MV-4-11 (cell line): ENCODE measurements around the gene LSS.
"Not testable (repeated sequence)": the region's sequence is repeated elsewhere in the genome, so short reads cannot be mapped to it uniquely, and the experiment has no call there.

Experiments used
- DNase-seq: peaks from one replicate; lab custom pipeline; 2025; lab: John Stamatoyannopoulos, UW

LSS gene

DNA sequence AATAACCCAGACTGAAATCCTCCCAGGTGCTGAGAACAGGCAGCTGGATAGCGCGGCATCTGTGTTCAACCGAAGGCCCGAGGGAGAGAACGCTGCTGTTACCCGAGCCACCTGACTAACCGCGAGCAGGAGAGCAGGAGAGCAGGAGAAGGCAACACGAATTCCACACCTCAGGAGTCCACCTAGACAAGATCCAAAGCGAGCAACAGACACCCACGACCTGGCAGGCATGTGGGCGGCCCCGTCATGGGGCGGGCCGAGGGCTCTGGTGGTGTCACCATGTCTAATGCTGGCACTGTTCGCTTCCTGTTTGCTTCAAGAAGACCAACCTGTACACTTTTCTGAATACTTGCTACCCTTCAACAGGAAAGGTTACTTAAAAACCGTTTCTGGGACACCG lies 23.4 kb downstream of the LSS start:
- no peak for DNase-seq

DNA sequence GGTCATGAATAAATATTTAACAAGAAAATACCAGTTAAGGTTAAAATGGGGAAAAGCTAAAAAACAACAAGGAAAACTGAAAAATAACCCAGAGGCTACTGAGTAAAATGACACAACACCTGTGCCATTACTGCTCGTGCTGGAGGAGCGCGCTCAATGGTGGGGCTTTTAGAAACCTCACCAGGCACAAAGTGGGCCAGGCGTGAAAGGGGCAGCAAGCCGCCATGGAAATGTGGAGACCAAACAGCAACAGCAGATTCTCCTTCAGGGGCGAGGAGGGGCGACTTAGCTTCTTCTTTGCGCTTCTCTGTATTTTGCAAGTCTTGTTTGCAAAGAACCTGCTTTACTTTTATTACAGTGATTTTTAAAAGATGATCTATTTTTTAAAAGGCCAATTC lies 25.4 kb downstream of the LSS start:
- no peak for DNase-seq

DNA sequence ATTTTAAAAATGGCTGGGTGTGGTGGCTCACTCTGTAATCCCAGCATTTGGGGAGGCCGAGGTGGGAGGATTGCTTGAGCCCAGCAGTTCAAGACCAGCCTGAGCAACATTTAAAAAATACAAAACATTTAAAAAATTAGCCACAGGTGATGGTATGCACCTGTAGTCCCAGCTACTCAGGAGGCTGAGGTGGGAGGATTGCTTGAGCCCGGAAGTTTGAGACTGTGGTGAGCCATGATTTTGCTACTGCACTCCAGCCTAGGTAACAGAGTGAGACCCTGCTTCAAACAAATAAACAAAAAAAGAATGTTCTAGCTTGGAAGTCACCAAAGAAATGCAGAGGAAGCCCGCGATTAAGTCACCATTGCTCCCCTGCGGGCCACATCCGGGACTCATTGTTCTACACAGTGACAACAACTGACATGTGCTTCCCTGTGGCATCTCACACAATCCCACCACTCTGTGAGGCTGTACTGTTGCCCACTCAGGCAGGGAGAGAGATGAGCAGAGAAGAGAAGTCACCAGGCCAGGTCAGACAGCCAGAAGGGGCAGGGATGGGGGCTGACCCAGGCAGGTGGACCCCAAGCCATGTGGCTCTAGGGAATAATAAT lies 25.9 kb downstream of the LSS start:
- no peak for DNase-seq

DNA sequence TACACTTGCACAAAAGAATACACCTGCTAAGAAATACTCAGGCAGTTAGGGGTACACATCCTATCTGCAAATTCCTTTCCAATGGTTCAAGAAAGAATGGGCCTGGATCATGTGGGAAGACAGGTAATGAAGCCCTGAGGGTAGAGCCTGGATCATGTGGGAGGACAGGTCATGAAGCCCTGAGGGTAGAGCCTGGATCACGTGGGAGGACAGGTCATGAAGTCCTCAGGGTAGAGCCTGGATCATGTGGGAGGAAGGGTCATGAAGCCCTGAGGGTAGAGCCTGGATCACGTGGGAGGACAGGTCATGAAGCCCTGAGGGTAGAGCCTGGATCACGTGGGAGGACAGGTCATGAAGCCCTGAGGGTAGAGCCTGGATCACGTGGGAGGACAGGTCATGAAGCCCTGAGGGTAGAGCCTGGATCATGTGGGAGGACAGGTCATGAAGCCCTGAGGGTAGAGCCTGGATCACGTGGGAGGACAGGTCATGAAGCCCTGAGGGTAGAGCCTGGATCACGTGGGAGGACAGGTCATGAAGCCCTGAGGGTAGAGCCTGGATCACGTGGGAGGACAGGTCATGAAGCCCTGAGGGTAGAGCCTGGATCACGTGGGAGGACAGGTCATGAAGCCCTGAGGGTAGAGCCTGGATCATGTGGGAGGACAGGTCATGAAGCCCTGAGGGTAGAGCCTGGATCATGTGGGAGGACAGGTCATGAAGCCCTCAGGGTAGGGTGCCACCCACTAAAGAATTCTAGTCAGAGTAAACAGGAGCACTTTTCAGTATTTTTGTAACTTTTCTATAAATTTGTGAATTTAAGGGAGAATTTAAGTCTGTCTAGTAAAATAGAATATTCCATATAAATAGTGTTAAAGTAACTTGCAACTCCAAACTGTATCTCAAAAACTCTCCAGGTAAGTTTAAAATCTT lies 27.4 kb downstream of the LSS start:
- not testable (repeated sequence) for DNase-seq

DNA sequence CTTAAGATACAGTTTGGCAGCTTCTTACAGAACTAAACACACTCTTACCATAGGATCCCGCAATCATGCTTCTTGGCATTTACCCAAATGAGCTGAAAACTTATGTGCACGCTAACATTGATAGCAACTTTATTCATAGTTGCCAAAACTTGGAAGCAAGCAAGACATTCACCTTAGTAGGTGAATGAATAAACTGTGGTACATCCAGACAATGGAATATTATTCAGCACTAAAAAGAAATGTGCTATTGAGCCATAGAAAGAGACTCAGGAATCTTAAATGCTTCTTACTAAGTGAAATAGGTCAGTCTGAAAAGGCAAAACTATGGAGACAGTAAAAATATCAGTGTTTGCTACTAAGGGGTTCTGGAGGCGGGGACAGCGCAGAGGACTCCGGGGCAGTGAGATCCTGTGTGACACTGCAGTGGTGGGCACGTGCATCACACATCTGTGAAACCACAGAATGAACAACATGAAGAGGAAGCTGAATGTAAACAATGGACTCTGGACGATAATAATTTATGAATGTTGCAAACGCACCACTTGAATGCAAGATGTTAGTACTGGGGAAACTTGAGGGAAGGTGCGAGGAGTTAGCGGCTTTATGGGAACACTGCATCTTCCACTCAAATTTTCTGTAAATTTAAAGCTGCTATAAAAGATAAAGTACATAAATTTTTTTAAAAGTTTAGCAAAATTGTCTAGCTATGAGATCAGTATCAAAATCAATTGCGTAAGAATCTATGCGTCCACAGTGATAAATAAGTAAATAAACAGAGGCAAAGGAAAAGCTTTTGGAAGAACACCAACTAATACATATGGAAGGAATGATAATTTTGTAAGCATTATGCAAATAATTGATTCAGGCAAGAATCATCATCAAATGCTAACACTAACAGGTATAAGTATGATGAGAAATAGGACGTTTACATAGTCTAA lies 28.9 kb downstream of the LSS start:
- no peak for DNase-seq

DNA sequence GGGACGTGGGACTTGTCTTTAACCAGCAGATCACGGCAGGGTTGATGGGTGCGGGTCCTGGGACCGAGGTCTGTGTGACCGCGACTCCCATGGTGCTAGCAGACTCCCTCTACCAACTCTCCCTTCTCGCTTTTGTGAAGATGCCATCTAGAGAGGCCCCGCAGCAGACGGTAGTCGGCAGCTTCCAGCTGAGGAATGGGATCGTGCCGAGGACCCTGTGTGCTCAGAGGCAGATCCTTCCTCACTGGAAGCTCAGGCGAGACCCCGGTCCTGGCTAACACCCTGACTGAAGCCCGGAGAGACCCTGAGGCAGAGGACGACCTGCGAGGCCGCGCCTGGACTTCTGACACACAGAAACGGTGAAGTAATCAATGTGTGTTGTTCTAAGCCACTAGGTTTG lies 31.8 kb downstream of the LSS start:
- DNase-seq: no peak

DNA sequence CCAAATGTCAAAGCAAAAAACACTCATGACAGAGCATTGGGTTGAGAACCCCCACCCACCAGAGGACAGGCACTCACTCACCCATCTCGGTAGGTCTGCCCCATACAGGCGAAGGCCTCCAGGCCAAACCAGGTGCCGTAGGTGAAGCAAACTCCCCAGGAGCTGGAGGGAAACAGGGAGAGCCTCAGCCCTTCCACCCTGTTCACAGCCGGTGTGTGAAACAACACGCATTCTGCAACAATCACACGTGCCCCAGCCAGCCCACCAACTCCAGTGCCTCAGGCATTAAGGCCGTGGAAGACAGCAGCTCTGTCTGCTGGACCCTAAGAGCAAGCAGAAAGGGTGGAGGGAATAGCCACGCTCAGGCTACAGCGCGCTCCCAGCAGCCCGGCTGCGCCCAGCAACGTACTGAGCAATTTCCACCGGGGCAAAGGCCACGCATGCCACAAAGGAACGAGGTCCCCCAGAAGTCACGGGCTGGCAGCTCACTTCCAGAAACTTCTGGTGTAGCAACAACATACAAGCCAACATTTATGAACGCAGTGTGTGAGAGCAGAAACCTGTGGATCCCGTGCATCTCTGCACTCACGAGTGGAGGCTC lies 32.9 kb downstream of the LSS start:
- no peak for DNase-seq

DNA sequence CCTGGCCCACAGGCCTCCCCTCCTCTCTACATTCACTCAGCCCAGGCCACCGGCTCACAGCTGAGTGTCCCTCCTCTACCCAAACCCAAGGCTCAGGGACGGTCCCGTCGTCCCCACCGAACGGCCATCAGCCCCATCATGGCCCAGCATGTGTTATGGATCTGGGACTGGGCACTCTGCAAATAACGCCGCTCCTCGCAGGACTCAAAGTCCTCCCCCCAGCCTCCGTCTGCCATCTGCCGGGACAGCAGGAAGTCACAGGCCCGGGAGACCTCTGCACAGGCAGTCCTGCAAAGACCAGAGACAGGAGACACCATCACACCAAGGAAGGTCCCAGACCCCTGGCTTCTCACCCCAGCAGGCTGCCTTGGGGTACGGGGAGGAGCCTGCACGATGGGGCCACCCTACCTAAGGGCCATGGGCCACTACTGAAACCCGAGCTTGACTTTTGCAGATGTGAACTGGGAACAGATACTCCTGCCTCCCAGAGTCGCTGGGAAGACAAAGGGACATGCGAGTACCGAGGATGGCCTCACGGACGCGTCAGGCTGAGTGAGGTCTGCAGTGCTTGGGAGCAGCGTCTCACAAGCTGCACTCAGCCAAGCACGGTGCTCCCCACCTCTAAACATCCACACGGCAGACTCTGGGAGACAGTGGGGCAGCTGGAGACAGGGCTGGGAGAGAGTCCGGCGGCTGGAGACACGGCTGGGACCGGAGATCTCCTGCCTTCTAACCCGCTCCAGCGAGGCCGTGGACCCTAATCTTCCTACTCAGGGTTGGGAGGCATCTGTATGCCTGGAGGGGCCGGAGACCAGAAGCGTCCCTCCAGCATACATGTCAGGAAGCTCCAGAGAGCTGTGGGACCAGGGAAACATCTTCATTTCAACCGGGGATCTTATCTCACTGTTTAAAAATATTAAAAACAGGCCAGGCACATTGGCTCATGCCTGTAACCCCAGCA lies 33.9 kb downstream of the LSS start:
- DNase-seq: no peak

DNA sequence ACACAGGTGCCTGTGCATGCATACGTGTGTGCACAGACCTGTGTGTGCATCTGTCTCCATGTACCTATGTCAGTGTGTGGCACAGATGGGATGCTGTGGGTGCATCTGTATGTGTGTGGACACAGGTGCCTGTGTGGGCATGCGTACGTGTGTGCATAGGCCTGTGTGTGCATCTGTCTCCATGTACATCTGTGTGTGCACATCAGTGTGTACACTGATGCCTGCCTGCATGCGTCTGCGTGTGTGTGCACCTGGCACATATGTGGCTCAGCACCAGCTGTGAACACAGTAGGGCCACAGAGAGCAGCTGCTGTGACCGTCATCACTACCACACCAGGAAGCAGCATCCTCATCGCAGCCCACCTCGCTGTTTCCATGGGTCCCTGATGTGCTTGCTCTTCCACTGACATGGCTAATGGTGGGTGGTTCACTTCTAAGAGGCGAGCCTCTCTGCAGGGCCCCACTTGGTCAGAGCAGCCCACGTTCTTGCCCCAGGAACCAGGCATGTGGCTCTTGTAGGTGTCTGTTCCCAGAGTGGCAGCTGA lies 34.7 kb downstream of the LSS start:
- no peak for DNase-seq

DNA sequence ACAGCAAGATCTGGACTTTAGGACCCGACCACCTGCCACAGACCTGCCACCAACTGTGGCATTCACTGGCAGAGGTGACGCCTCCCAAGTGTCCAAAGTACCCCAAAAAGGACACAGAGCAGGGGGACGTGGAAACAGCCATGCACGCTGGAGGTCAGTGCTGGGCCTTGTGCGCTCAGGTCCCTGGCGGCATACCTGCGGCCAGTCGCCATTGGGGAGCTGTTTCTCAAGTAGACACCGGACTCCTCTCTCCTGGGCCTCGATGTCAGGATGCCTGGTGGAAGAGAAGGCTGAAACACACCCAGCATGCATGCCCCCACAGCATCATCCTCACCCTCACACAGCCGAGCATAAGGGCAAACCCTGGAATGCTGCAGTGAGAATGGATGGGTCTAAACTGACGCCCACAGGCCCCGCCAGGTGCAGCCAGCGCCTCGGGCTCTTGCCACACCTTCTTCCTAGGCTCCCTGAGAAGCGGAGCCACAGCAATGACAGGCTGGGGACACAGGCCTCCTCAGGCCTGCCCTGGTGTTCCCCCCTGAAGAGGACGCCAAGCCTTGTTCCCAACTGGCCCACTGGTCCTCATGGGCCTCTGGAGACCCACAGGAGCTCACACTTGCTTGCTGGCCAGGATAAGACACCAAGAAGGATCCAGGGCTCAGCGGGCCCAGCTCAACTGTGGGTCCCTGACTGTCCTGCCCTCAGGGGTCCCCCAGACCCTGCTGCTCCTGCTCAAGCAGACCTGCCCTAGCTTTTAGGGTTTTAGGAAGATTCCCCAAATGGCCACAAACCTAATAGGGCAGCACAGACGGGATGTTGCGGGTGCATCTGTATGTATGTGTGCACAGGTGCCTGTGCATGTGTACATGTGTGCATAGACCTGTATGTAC lies 36.6 kb downstream of the LSS start:
- no peak for DNase-seq

DNA sequence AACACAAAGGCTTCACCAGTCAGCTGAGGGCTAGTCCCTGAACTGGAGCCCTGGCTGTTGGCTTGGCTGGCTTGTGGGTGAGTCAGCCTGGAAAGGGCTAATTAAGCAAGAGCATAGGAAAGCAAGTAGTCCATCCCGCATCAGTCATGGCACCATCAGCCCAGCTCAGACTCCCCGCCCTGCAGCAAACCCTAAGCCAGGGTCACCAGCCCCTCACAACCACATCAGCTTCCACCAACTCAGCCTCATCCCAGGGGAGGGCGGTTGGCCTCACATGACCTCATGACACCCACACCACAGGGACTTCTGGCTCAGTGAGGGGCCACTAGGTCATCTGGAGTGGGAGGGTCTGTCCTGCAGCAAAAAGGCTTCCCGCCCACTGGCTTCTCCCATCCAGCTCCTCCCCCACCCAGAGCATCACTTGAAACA lies 37.3 kb downstream of the LSS start:
- DNase-seq: peak; percentile 32

DNA sequence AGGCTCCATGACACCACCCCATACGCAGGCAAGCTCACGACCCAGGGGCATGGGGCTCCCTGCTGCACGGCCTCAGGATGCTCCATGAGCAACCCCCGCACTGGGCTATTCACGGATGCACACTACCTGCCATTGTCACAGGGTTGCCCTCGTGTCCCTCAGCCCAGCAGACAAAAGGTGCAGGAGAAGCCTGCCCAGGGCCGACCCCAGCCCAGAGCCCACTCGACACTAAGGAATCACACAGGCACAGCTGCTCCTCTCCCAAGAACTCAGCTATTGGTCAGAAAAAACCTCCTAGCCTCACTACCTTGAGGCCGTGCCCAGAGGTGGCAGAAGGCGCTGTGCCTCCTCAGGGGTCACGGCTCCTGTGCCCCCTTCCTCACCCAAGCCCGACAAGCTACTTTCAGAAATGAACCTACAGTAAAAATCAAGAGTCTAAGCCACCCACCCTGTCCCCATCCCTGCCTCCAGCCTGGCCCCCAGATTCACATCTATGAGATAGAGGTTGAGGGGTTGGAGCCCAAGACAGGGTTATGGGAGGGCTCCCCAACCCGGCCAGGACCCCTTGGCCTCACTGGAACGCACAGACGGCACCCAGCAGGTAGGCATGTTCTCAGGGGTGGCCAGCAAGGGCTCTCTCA lies 38.0 kb downstream of the LSS start:
- DNase-seq: no peak

DNA sequence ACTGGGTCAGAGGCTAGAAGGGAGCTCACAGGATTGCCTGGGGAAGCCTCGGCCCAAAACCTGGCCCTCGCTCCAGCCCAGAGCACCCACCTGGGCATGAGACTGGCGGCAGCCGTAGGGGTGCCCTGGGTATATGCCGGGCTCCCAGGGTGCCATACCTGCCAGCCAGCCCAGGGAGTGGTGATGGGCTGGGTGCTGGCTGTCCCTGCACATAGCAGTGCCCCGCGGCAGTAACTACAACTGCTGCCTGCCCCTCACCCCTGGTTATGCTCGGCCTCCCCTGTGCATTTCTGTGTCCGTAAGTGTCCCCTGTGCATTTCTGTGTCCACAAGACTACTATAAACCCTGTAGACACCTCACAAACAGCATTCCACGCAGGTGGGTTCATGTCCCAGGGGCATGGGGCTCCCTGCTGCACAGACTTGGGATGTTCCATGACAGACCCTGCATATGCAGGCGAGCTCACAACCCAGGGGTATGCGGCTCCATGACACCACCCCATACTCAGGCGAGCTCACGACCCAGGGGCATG lies 38.5 kb downstream of the LSS start:
- no peak for DNase-seq

DNA sequence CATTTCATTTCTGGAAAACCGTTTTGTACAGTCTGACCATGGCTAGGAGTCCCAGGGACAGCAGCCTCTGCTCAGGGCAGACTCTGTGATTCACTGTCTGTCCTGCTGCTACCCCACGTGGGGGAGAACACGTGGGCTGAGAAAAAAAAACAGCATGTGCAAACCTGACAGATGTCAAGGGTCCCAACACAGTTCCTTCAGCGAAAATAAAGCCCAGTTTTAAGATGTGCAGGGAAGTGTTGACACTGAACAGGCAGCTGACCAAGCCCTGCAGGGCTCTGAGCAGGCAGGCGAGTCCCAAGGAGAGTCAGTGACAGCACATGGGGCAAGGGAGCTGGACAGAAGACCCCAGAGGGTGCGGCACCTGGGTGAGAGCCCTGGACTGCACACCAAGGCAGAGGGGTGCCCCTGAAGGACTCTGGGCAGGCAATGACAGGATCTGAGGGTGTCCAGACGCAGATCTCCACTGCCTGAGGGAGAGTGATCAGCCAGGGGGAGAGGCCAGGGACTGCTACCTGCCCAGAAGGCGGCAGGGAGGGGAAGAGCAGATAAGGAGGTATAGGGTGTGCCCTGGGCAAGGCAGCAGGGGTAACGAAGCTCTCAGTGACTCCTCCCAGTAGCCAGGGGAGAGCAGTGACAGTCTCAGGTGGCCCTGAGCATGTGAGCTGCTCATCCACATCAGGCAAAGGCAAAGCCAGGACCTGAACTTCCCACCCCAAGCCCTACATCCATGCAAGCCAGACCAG lies 39.2 kb downstream of the LSS start:
- no peak for DNase-seq

DNA sequence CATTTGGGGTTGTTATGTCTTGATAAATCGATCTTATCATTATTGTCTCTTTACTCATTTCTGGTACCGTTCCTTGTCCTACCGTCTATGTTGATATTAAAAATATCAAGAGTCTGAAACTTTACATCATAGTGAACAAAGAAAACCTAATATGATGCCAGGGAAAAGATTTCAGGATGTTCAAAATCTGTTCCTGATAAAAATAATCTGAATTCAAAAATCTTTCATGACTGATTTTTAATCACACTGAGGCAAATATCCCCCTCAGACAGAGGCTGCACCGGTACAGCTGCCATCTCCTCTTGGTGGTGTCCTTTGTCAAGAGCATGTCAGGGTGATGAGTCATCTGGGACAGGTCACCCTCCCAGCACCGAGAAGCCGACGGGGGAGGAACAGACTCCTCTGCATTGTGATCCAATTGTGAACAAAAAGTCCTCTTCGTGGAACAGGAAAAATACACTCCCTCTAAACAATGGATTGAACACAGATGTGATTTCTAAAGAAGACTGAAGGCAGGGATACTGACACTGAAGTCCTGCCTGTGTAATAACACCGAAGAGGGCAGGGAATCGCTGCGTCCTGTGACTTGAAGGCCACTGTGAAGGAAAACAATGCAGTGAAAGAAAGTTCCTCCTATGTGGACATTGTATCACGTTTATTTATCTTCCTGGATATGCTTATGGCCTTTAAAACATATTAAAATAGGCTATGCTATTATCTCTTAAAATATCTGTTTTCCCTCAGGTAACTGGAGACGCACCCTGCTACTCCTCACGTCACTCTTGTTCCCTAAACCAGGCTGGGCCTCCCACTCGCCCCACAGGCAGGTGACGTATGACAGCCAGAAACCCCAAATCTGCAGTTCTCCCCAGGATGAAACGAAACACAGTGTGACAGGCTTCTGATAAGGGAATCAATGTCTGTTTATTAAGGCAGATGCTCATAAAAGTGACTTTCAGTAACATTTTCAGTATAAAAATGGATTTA lies 40.1 kb downstream of the LSS start:
- peak; percentile 39 for DNase-seq

DNA sequence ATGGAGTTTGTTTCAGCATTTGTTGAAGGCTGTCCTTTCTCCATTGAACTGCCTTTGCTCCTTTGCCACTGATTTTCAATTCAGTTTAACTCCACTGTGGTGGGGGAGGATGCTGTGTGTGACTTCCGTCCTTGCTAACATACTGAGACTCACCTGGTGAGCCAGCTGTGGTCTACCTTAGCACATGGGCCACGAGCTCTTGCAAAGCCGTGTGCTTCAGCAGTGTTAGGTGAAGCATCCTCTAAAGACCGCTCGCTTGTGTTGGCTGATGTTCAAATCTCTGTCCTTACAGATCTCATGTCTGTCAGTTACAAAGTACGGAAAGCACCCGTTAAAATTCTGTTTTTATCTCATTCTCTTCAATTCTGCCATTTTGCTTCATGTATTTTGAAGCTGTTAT lies 40.8 kb downstream of the LSS start:
- no peak for DNase-seq

DNA sequence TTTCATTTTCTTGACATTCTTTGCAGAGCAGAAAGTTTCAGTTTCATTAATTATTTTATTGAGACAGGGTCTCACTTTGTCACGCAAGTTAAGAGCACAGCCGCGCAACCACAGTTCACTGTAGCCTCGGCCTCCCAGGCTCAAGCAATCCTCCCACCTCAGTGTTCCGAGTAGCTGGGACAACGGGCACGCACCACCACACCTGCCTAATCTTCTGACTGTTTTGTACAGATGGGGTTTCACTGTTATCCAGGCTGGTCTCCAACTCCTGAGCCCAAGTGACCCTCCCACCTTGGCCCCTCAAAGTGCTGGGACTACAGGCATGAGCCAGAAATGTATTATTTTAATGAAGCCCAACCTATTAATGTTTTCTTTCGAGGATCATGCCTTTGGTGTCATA lies 41.3 kb downstream of the LSS start:
- no peak for DNase-seq
